OCI-M2 (cell line): ENCODE data around the gene ERBB3.

Source experiments
- DNase-seq: peaks from one replicate; lab custom pipeline; 2025; ENCODE audit not compliant: unreplicated experiment; lab: John Stamatoyannopoulos, UW

The ERBB3 gene

GRCh38 chr12:56129942-56130495, 50.1 kb downstream of the ERBB3 start:
- DNase-seq, result no peak

DNA sequence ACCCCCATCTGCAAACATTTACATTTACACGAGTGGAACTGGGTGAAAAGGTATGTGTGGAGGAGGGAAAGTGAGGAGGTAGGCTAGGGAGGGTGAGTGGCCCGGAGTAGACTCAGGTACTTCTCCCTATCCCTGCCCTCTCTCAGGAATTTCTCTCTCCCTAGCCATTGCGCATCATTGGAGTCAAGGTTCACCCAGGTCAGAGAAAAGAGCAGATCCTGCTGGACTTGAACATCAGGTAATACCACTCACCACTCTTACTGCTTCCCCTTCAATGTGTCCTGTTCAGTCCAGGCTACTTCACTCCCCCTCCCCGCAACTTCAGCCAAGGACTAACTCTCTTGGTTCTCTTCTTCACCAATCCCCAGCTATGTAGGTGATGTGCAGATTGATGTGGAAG, 50.9 kb downstream of the ERBB3 start:
- no peak for DNase-seq

- no peak for DNase-seq
These were observed 54.9 kb downstream of the ERBB3 start for GRCh38 chr12:56134897-56135296.

DNA sequence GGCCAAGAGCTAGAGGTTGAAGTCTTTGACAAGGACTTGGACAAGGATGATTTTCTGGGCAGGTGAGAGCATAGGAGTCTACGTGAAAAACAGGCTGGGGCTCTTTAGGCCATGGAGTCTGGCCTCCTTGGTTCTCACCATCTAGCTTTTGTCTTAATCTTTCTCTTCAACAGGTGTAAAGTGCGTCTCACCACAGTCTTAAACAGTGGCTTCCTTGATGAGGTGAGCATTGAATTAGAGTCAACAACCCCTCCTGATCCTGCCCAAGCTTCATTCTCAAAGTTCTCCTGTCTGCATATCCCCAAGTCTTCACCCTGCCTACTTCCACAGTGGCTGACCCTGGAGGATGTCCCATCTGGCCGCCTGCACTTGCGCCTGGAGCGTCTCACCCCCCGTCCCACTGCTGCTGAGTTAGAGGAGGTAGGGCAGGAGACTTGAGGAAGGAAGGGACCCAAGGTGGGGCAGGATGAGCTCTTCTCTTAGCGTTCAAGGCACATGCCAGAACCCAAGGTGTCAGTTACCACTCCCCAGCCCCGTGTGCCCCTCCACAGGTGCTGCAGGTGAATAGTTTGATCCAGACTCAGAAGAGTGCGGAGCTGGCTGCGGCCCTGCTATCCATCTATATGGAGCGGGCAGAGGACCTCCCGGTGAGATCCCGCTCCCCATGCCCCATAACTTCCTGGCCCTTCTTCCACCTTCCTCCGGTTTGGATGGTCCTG, 58.0 kb downstream of the ERBB3 start:
- DNase-seq, result no peak

GRCh38 chr12:56141946-56142784, 62.2 kb downstream of the ERBB3 start:
- DNase-seq, result no peak

GRCh38 chr12:56143217-56143616, 63.3 kb downstream of the ERBB3 start:
- no peak for DNase-seq

GRCh38 chr12:56143870-56144269, 63.9 kb downstream of the ERBB3 start:
- DNase-seq, result no peak

GRCh38 chr12:56145217-56145616, 65.3 kb downstream of the ERBB3 start:
- DNase-seq, result no peak

- no peak for DNase-seq
These were observed 66.8 kb downstream of the ERBB3 start for GRCh38 chr12:56146492-56147460.

DNA sequence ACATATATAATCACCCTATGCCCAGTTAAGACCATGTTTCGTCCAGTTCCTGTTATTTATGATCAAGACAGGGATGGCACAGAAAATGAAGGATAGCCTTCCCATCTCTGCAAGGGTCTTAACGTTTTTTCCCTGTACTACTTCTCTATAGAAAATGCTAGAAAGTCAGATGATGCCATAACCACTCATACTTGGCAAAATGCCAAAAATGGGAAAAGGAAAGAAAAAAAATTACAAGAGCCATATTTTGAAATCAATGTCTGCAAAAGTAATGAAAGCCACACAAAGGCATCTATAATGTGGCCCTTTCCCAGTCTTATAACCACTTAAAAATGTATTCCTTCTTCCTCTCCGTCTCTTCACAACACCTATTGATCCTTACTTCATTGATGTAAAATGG, 70.6 kb downstream of the ERBB3 start:
- no peak for DNase-seq

DNA sequence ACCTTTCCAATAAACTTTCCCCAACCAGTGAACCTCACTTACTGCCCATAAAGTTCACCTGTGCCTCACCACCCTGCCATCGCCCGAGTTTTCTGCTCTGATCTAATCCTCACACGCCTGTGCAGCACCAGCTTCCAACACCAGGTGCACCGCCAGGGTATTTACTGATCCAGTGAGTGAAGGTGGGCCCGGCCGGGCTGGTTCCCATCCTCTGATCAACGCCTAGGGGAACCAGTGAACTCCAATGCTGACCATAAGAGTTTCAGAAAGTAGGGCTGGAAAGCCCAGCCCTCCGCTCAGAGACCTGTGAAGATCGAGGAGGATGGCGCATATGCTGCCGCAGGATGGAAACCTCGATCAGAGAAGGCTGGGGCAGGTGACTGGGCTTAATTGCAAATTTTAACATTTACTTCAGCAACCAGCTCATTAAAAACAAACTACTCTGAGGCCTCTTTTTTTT, 71.7 kb downstream of the ERBB3 start:
- DNase-seq, result no peak

DNA sequence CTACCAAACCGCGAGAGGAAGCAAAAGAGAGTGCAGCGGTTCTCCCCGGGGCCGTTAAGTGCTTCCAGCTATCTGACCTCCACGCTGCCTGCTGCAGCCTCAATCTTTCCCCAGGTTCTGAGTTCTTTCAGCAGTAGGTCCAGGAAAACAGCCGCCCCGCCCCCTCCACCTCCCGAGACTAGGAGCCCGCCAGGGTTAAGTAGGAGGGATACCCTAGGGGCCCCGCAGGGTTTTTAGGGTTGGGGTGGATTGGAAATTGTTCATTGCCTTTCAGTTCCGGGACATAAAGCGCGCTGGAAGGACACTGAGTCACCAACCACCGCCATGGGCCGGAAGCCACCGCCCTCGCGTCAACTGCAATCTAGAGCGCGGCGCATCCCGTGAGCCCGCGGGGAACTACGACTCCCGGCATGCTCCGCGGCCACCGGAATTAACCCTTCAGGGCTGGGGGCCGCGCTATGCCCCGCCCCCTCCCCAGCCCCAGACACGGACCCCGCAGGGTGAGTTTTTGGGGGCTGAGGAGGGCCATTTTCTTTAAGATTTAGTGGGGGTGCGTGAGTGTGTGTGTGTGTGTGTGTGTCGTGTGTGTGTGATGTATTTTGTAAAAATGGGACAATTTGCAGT, 72.3 kb downstream of the ERBB3 start, which contains the start of gene MYL6B:
Gene MYL6B (plus strand): TSS at position 456 of the 624 bp plus-strand sequence. CDS start 1,332 bp downstream, outside the sequence.
- DNase-seq, result peak; percentile 76
